GM23338 (cell line): ENCODE results near the gene FBXO34. TPM values are rescaled to one million over a fixed set of nuclear protein-coding genes. Genes with fewer than 3 reads are reported as not detected.

Source experiments
- ATAC-seq: fragments of 200-7000 bp; cut with Tn5 transposase; 3 replicates; pipeline ENCODE4 v1.9.1; 2020
- DNase-seq: peaks from one replicate; pipeline ENCODE4 v3.0.0-alpha.2; 2015; ENCODE audit warnings: low spot score
- H2AFZ ChIP-seq: fragments of 200-600 bp; sonication (generic); 2 replicates; pipeline ENCODE4 v1.8.0; 2016; ENCODE audit warnings: antibody characterized with exemption, mild to moderate bottlenecking, moderate library complexity
- H3F3A ChIP-seq: fragments of 200-600 bp; sonication (generic); replicated peaks from 2 replicates; pipeline ENCODE4 v1.8.0; 2017; ENCODE audit warnings: antibody characterized with exemption, mixed run types, low read depth
- H3K27ac ChIP-seq: fragments of 200-600 bp; sonication (generic); 2 replicates; pipeline ENCODE4 v1.6.1; 2016; ENCODE audit warnings: low read depth
- H3K27me3 ChIP-seq: fragments of 200-600 bp; sonication (generic); 2 replicates; pipeline ENCODE4 v1.8.0; 2016; ENCODE audit warnings: mild to moderate bottlenecking, mixed run types, moderate library complexity; ENCODE audit not compliant: insufficient read depth
- H3K36me3 ChIP-seq: fragments of 200-600 bp; sonication (generic); 2 replicates; pipeline ENCODE4 v1.8.0; 2016; ENCODE audit warnings: mild to moderate bottlenecking; ENCODE audit not compliant: insufficient read depth
- H3K4me1 ChIP-seq: fragments of 200-600 bp; sonication (generic); 2 replicates; pipeline ENCODE4 v1.8.0; 2016; ENCODE audit warnings: mild to moderate bottlenecking, moderate library complexity; ENCODE audit not compliant: insufficient read depth
- H3K4me2 ChIP-seq: fragments of 200-600 bp; sonication (generic); 2 replicates; pipeline ENCODE4 v1.7.1; 2017; ENCODE audit warnings: mixed run types
- H3K4me3 ChIP-seq: fragments of 200-600 bp; sonication (generic); 2 replicates; pipeline ENCODE4 v1.6.1; 2016; ENCODE audit warnings: mixed run types
- H3K79me2 ChIP-seq: fragments of 200-600 bp; sonication (generic); replicated peaks from 2 replicates; pipeline ENCODE4 v1.8.0; 2017; ENCODE audit warnings: mild to moderate bottlenecking; ENCODE audit not compliant: insufficient read depth
- H3K9me2 ChIP-seq: fragments of 200-600 bp; sonication (generic); 2 replicates; pipeline ENCODE4 v1.8.0; 2017; ENCODE audit not compliant: insufficient read depth
- H4K20me1 ChIP-seq: fragments of 200-600 bp; sonication (generic); replicated peaks from 2 replicates; pipeline ENCODE4 v1.8.0; 2017; ENCODE audit warnings: mild to moderate bottlenecking; ENCODE audit not compliant: insufficient read depth
- H3K27ac Mint-ChIP-seq: 2 replicates; pipeline ENCODE4 v1.8.0; 2020; ENCODE audit warnings: inconsistent platforms, mild to moderate bottlenecking, moderate library complexity, mixed read lengths
- H3K27me3 Mint-ChIP-seq: 3 replicates; pipeline ENCODE4 v1.8.0; 2022; ENCODE audit warnings: low read depth, mild to moderate bottlenecking, moderate library complexity, mixed read lengths, inconsistent platforms; ENCODE audit not compliant: insufficient read depth, poor library complexity
- H3K36me3 Mint-ChIP-seq: 3 replicates; pipeline ENCODE4 v1.8.0; 2021; ENCODE audit warnings: low read depth, mild to moderate bottlenecking, inconsistent platforms, moderate library complexity, mixed read lengths
- H3K4me1 Mint-ChIP-seq: 3 replicates; pipeline ENCODE4 v1.8.0; 2020; ENCODE audit warnings: mild to moderate bottlenecking, inconsistent platforms, mixed read lengths
- H3K4me3 Mint-ChIP-seq: 3 replicates; pipeline ENCODE4 v1.8.0; 2021; ENCODE audit warnings: moderate library complexity, mild to moderate bottlenecking, inconsistent platforms, mixed read lengths
- H3K9me3 Mint-ChIP-seq: 3 replicates; pipeline ENCODE4 v1.8.0; 2020; ENCODE audit warnings: moderate library complexity, mild to moderate bottlenecking, inconsistent platforms, mixed read lengths
- CREB1 ChIP-seq: fragments of 250-450 bp; sonication (Bioruptor Pico); IDR thresholded peaks from 2 replicates; pipeline ENCODE4 v1.5.0; 2020; ENCODE audit warnings: low read depth, mild to moderate bottlenecking, moderate library complexity
- CTCF ChIP-seq, 2 experiments: fragments of 200-600 bp in 1 of 2; sonication (generic) in 1 of 2; conservative IDR thresholded peaks; 2 replicates each; pipeline versions ENCODE4 v1.5.1 to v1.6.1; 2016 to 2017; ENCODE audit warnings: antibody characterized with exemption in 2 of 2, low read depth in 2 of 2, mild to moderate bottlenecking in 2 of 2, moderate library complexity in 1 of 2
- ETS1 ChIP-seq: IDR thresholded peaks from 2 replicates; pipeline ENCODE4 v1.6.1; 2016; ENCODE audit warnings: antibody characterized with exemption
- EZH2 ChIP-seq: fragments of 200-600 bp; sonication (generic); IDR thresholded peaks from one replicate; pipeline ENCODE4 v1.8.0; 2017; ENCODE audit warnings: antibody characterized with exemption, mild to moderate bottlenecking, low read depth; ENCODE audit not compliant: unreplicated experiment
- EZH2phosphoT487 ChIP-seq: fragments of 200-600 bp; sonication (generic); IDR thresholded peaks from one replicate; pipeline ENCODE4 v1.8.1; 2018; ENCODE audit warnings: antibody characterized with exemption; ENCODE audit not compliant: unreplicated experiment
- JUNB ChIP-seq: IDR thresholded peaks from one replicate; pipeline ENCODE4 v1.6.1; 2016; ENCODE audit warnings: antibody characterized with exemption; ENCODE audit not compliant: unreplicated experiment
- NANOG ChIP-seq: IDR thresholded peaks from 2 replicates; pipeline ENCODE4 v1.6.1; 2016; ENCODE audit warnings: antibody characterized with exemption, borderline replicate concordance
- POLR2AphosphoS5 ChIP-seq: IDR thresholded peaks from 2 replicates; pipeline ENCODE4 v1.6.1; 2016; ENCODE audit warnings: antibody characterized with exemption, low read depth
- STAT1 ChIP-seq: IDR thresholded peaks from one replicate; pipeline ENCODE4 v1.6.1; 2016; ENCODE audit warnings: antibody characterized with exemption; ENCODE audit not compliant: unreplicated experiment
- ZNF114 ChIP-seq: fragments of 250-450 bp; sonication (Bioruptor Pico); IDR thresholded peaks from 2 replicates; pipeline ENCODE4 v1.5.0; 2020; ENCODE audit warnings: mild to moderate bottlenecking, moderate library complexity
- ZNF331 ChIP-seq: fragments of 250-450 bp; sonication (Bioruptor Pico); IDR thresholded peaks from 2 replicates; pipeline ENCODE4 v1.5.0; 2020; ENCODE audit warnings: low read depth, mild to moderate bottlenecking, moderate library complexity
- long read RNA-seq: library from polyadenylated mRNA; unstranded; transcript quantifications from one replicate; pipeline ENCODE4 v2.0.0, GENCODE V29; 2020; ENCODE audit not compliant: unreplicated experiment
- polyA plus RNA-seq: library from polyadenylated mRNA; unstranded; fragments of >200 nt; fragmentation: Nextera tagmentation; extraction: Ambion mirVana; gene quantifications from 2 replicates; pipeline ENCODE4 v1.2.1, GENCODE V29; 2016
- total RNA-seq: library from RNA; depleted of rRNA; stranded (reverse); fragments of >200 nt; shearing (Covaris generic); gene quantifications from 2 replicates; pipeline ENCODE4 v1.2.3, GENCODE V29; 2014; rRNA removed
- TF ChIP-seq, protein P1 (sequence below): fragments of 250-450 bp; sonication (Bioruptor Pico); IDR thresholded peaks from 2 replicates; pipeline ENCODE4 v1.5.0; 2020; ENCODE audit warnings: mild to moderate bottlenecking, moderate library complexity
- TF ChIP-seq, protein P2 (sequence below): IDR thresholded peaks from one replicate; pipeline ENCODE4 v1.6.1; 2018; ENCODE audit warnings: antibody characterized with exemption; ENCODE audit not compliant: unreplicated experiment

The FBXO34 gene
- total RNA-seq (12.2 and 13.4 TPM in 2 replicates), polyA plus RNA-seq (7.0 and 9.4 TPM in 2 replicates)
- long read RNA-seq, transcript FBXO34-201 (2 exons, 3,464 nt), result major isoform, 6 of 6 reads
- long read RNA-seq, partial matches to known transcripts, result 0 of 6 reads
- long read RNA-seq, other reads (novel, unspliced or antisense), result 0 of 6 reads

- DNase-seq, result peak; percentile 99
- peak; percentile 93 for ATAC-seq
- H3K36me3 ChIP-seq, result no peaks in the 10 kb centered on the region
- H3K27ac Mint-ChIP-seq, result peak within 1 kb of the TSS; percentile 90
- no peaks in the 10 kb centered on the region for H3K36me3 Mint-ChIP-seq
- peak within 1 kb of the TSS; percentile 79; the same call in 1 of the 2 replicates for H2AFZ ChIP-seq
- TF ChIP-seq CREB1 (CRISPR knock-in tag), result peak; percentile 99
- TF ChIP-seq ZNF331 (CRISPR knock-in tag), result no peak
- peak; percentile 25; the same call in 1 of the 2 replicates for TF ChIP-seq ETS1
- no peak for TF ChIP-seq JUNB
- no peak for TF ChIP-seq EZH2phosphoT487
- peak; percentile 80 for TF ChIP-seq POLR2AphosphoS5
- TF ChIP-seq, protein P1, sequence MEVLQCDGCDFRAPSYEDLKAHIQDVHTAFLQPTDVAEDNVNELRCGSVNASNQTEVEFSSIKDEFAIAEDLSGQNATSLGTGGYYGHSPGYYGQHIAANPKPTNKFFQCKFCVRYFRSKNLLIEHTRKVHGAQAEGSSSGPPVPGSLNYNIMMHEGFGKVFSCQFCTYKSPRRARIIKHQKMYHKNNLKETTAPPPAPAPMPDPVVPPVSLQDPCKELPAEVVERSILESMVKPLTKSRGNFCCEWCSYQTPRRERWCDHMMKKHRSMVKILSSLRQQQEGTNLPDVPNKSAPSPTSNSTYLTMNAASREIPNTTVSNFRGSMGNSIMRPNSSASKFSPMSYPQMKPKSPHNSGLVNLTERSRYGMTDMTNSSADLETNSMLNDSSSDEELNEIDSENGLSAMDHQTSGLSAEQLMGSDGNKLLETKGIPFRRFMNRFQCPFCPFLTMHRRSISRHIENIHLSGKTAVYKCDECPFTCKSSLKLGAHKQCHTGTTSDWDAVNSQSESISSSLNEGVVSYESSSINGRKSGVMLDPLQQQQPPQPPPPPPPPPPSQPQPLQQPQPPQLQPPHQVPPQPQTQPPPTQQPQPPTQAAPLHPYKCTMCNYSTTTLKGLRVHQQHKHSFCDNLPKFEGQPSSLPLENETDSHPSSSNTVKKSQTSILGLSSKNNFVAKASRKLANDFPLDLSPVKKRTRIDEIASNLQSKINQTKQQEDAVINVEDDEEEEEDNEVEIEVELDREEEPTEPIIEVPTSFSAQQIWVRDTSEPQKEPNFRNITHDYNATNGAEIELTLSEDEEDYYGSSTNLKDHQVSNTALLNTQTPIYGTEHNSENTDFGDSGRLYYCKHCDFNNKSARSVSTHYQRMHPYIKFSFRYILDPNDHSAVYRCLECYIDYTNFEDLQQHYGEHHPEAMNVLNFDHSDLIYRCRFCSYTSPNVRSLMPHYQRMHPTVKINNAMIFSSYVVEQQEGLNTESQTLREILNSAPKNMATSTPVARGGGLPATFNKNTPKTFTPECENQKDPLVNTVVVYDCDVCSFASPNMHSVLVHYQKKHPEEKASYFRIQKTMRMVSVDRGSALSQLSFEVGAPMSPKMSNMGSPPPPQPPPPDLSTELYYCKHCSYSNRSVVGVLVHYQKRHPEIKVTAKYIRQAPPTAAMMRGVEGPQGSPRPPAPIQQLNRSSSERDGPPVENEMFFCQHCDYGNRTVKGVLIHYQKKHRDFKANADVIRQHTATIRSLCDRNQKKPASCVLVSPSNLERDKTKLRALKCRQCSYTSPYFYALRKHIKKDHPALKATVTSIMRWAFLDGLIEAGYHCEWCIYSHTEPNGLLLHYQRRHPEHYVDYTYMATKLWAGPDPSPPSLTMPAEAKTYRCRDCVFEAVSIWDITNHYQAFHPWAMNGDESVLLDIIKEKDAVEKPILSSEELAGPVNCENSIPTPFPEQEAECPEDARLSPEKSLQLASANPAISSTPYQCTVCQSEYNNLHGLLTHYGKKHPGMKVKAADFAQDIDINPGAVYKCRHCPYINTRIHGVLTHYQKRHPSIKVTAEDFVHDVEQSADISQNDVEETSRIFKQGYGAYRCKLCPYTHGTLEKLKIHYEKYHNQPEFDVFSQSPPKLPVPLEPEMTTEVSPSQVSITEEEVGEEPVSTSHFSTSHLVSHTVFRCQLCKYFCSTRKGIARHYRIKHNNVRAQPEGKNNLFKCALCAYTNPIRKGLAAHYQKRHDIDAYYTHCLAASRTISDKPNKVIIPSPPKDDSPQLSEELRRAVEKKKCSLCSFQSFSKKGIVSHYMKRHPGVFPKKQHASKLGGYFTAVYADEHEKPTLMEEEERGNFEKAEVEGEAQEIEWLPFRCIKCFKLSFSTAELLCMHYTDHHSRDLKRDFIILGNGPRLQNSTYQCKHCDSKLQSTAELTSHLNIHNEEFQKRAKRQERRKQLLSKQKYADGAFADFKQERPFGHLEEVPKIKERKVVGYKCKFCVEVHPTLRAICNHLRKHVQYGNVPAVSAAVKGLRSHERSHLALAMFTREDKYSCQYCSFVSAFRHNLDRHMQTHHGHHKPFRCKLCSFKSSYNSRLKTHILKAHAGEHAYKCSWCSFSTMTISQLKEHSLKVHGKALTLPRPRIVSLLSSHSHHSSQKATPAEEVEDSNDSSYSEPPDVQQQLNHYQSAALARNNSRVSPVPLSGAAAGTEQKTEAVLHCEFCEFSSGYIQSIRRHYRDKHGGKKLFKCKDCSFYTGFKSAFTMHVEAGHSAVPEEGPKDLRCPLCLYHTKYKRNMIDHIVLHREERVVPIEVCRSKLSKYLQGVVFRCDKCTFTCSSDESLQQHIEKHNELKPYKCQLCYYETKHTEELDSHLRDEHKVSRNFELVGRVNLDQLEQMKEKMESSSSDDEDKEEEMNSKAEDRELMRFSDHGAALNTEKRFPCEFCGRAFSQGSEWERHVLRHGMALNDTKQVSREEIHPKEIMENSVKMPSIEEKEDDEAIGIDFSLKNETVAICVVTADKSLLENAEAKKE (CRISPR knock-in tag), result no peak
- no peak for TF ChIP-seq NANOG
- TF ChIP-seq STAT1, result no peak
- no peak for TF ChIP-seq EZH2
- TF ChIP-seq, protein P2, sequence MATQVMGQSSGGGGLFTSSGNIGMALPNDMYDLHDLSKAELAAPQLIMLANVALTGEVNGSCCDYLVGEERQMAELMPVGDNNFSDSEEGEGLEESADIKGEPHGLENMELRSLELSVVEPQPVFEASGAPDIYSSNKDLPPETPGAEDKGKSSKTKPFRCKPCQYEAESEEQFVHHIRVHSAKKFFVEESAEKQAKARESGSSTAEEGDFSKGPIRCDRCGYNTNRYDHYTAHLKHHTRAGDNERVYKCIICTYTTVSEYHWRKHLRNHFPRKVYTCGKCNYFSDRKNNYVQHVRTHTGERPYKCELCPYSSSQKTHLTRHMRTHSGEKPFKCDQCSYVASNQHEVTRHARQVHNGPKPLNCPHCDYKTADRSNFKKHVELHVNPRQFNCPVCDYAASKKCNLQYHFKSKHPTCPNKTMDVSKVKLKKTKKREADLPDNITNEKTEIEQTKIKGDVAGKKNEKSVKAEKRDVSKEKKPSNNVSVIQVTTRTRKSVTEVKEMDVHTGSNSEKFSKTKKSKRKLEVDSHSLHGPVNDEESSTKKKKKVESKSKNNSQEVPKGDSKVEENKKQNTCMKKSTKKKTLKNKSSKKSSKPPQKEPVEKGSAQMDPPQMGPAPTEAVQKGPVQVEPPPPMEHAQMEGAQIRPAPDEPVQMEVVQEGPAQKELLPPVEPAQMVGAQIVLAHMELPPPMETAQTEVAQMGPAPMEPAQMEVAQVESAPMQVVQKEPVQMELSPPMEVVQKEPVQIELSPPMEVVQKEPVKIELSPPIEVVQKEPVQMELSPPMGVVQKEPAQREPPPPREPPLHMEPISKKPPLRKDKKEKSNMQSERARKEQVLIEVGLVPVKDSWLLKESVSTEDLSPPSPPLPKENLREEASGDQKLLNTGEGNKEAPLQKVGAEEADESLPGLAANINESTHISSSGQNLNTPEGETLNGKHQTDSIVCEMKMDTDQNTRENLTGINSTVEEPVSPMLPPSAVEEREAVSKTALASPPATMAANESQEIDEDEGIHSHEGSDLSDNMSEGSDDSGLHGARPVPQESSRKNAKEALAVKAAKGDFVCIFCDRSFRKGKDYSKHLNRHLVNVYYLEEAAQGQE, result no peak
- TF ChIP-seq ZNF114, result no peak
- peak; percentile 92 to 98 for TF ChIP-seq CTCF (conservative IDR thresholded peaks at IDR 0.05; ENCODE audit: low read depth in 2 of 2)
- H3K4me3 ChIP-seq, result peak within 1 kb of the TSS; percentile 91
- no peak within 1 kb of the TSS for H3K27ac ChIP-seq
- peaks cover 6% of the 10 kb centered on the region for H3K27me3 Mint-ChIP-seq
- peak within 1 kb of the TSS; percentile 73 for H3K4me2 ChIP-seq
- peaks cover 21% of the 10 kb centered on the region for H3K4me1 Mint-ChIP-seq
- H3F3A ChIP-seq, result no peaks in the 10 kb centered on the region
- no peaks in the 10 kb centered on the region for H3K27me3 ChIP-seq
- H4K20me1 ChIP-seq, result peaks cover 6% of the 10 kb centered on the region; the same call in 1 of the 2 replicates
- peaks cover 7% of the 10 kb centered on the region for H3K4me1 ChIP-seq
- H3K4me3 Mint-ChIP-seq, result peak within 1 kb of the TSS; percentile 88
- peaks cover 43% of the 10 kb centered on the region for H3K79me2 ChIP-seq
- no peaks in the 10 kb centered on the region for H3K9me3 Mint-ChIP-seq
- H3K9me2 ChIP-seq, result no peaks in the 10 kb centered on the region; the same call in 1 of the 2 replicates
These were observed at the start of gene FBXO34 for GRCh38 chr14:55270832-55271571. TSS of gene FBXO34 (plus strand) at chr14:55271421. CDS start at chr14:55350391, 78,970 bp downstream.
